ENCODE results near the gene ZBTB43. TPM values are rescaled to one million over a fixed set of nuclear protein-coding genes. Genes with fewer than 3 reads are reported as not detected.

The ZBTB43 gene
- polyA plus RNA-seq, 4 donors = 10.4 to 15.5 (median 14.5) TPM

DNA sequence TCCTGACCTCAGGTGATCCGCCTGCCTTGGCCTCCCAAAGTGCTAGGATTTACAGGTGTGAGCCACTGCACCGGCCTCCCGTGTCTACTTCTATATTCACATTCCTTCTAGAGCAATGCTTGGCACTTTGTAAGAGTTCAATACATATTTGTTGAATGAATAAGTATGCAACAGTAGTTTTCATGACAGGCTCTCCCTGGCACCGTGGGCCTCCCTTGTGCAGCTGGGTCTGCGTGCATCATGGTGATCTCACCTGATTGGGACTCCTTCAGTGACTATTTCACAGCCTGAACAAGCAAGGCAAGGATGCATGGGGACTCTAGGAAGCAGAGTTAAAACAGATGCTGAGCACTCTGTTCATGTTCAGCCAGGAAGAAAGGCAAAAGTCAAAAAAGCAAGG, 48.8 kb downstream of the ZBTB43 start:
- no peak for DNase-seq (ENCODE audit: low read depth in 4 of 4, low spot score in 2 of 4)

DNA sequence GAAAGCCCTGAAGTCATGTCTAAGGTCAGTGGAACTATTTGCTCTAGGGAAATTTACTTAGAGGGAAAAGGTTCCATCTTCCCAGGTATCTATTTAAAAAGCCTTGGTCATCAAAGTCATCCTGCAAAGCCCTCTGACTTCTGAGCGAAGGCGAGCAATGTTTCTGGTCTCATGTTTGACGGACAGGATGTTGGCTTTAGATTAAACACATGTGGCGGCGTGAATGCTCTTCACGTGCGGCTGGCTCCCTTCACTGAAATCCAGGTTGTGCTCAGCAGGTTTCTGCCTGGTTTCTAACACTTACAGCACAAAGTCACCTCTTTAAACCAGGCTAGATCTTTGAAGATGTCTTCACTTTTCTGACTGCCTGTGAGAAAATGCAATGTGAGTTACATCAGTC, 49.9 kb downstream of the ZBTB43 start:
- DNase-seq (ENCODE audit: low read depth in 4 of 4, low spot score in 2 of 4) = no peak

DNA sequence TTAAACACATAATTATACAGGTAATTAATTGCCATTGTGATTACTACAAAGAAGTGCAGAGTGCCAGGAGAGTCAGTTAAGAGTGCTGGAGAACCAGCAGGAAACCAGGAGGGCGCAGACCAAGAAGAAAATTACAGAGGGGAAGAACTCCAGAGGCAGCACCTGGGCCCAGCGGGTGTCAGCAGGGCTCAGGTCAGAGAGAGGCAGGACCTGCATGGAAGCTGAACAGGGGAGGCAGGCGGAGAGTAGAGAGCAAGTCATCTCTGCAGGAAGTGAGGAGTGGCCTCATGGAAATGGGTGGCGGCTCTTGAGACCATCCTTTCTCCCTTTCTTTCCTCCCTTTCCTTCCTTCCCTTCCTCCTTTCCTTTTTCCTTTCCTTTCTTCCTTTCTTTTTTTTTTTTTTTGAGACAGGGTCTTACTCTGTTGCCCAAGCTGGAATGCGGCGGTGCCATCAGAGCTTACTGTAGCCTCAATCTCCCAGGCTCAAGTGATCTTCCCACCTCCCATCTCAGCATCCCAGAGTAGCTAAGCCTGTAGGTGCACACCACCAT, 51.6 kb downstream of the ZBTB43 start:
- DNase-seq (ENCODE audit: low read depth in 4 of 4, low spot score in 2 of 4) = no peak

DNA sequence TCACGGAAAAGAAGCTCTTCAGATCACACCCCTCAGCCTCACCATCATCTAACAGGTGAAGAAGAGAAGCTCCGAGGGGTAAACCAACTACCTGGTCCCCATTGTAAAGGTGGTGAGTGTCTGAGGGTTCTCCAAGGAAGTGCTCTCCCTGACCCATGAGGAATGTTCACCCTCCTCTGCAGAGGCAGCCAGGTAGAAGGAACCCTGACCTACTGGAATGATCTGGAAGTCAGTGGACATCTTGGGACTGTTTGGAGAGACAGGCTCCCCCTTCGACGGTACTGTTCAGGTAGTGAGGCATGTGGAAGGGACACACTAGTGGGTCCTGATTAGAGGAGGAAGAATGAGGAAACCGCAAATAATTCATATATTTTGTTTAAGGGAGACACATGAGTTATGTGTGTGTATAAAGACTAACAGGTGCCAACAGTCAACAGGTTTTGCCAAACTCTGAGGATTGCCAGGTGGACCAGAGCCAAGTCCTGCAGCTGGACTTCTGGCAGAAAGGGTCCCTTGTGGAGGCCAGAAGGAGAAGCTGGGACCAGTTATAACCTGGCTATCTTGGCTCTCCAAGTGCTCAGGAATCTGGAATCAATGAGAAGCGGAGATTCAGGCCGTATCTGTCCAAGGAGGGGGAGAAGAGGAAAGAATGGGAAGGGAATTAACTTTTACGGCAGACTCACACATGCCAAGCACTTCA, 52.6 kb downstream of the ZBTB43 start:
- no peak for DNase-seq (ENCODE audit: low read depth in 4 of 4, low spot score in 2 of 4)

DNA sequence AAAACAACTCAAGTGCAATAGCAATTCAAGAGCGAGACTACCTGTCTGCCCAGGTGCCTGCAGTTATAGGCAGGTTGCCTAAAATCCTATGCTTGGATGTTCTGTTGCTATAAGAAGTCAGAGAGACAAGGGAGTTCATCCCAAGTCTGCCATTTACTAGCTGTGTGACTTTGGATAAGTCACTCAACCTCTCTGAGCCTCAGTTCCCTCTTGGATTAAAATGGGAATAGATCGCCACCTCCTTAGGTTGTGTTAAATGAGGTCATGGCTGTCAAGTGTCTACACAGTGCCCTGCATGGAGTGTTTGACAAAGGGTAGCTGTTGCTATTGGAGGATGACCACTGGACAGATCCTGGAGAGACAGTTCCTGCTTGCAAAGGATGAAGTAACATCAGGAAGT, 54.3 kb downstream of the ZBTB43 start:
- DNase-seq (ENCODE audit: low read depth in 4 of 4, low spot score in 2 of 4) = no peak

DNA sequence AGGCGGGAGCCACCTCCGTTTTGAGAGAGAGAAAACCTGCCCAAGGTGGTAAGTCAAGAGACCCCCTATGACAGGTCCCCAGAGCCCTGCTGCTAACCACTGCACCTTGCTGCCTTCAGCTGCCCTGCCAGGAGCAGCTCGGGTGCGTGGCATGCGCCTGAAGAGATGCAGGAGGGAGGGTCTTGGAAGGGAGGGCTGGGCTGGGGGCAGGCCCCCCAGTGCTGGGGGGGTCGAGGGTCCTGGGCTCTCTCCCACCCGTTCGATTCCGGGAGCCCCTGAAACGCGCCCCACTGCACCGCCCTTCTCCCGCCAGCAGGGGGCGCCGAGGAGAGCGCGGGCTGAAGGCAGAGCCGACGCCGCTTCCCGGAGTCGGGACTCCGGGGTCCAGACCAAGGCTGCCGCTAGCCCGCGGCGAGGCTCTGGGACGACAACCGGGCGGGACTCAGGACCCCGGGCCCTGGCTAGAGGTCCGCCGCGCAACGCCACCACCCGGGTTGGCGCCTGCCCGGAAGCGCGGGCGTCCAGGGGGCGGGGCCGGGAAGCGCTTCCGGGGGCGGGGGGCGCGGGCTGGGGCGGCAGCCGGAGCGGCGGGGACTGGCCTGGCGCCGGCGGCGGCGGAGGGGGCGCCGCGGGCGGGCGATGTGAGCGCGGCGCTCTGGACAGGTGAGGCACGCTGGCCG, 55.4 kb downstream of the ZBTB43 start, which contains the start of gene ZBTB34:
TSS of gene ZBTB34 (plus strand) at position 563 of the 680 bp plus-strand sequence. CDS start 18,761 bp downstream, outside the sequence.
- DNase-seq (ENCODE audit: low read depth in 4 of 4, low spot score in 2 of 4) = peak in 1 of 4 donors; percentile 41

DNA sequence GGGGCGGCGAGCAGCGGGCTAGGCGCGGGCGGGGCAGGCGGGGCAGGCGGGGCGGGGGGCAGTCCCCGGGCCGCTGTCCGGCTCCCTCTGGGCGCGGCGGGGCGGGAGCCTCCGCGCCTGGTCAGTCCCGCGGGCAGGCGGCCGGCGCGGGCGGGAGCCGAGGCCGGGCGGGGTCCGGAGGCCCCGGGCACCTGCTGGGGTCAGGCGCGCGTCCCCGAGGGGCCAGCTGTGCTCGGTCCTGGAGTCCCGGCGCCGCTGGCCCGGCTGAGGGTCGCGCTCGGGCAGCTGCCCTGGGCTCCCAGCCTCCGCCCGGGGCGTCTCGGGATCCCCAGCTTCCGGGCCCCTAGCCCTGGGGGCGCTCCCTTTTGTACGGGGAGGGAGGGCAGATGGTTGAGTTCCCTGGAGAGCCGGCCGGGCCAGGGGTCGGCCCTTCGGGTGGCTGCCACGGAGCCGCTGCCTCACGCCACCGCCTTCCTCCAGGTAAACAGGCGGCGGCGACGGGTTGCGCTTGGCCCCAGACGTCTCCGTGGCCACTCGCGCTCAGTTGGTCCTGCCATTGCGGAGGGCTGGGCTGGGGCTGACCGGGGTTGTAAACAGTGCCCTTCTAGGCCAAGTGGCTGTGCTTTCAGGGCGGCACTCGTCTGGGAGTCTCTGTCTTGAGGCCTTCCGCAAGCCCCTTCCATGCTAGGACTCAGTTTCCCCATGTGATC, 56.1 kb downstream of the ZBTB43 start:
- no peak for DNase-seq (ENCODE audit: low read depth in 4 of 4, low spot score in 2 of 4)

DNA sequence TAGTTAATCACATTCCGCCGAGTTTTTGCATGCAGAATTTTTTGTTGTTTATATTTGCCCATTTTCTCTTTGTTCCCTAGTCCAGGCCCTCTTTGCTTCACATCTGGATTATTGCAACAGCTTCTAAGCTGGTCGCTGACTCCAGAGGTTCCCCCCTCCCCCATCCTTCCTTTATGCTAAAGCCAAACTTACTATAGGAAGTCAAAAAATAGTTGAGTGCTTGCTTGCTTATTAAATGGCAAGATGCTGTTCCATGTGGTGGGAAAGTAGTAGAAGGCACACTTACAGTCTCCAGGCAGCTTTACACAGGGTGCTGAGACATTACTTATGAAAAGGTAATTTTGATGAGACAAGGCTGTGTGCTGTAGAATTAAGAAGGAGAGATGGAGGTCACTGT, 56.9 kb downstream of the ZBTB43 start:
- no peak for DNase-seq (ENCODE audit: low read depth in 4 of 4, low spot score in 2 of 4)

DNA sequence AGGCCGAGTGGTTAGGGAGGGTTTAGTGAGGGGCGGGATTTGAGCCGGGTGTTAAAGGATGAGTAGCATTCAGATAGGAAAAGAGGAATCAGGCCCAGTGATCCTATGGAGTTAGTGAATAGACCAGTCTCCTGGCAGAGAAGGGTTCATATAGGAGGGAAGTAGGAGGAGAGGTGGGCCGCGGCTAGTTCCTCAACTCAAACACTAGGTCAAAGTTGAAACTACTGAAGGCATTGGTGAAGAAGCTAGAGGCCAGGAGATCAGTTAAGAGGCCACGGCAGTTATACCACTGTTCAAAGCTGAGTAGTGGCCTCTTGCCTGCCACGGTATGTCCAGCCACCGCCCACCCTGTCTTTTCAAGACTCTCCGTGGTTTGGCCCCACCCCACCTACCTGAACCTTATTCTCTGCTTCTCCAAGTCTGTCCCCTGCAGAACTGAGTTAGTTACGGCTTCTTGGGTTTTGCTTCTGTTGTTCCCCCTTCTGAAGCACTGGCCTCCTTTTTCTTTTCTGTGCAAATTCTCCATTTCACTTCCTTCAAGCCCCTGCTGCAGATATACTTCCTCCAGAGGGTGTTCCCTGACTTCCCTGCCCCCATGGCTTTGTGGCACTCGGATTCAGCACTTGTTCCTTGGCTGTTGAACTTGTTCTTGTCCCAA, 57.4 kb downstream of the ZBTB43 start:
- DNase-seq (ENCODE audit: low read depth in 4 of 4, low spot score in 2 of 4) = no peak

DNA sequence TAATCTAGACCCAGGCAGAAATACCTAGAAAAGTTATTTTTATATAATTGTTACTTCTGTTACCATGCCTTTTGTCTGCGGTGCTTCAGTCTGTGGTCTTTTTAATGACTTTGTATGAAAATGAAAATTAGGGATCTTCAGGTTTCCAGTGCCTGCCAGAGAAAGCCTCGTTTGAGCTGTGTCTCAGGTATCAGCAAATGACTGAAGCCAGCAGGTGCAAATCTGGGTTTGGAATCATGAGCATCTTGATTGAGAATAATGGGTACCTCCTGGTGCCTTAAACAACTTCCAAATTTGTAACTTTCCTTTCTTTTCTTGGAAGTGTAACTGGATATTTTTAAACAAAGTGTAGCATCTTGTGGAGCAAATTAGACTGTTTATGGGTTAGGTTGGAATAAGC, 59.9 kb downstream of the ZBTB43 start:
- DNase-seq (ENCODE audit: low read depth in 4 of 4, low spot score in 2 of 4) = no peak

DNA sequence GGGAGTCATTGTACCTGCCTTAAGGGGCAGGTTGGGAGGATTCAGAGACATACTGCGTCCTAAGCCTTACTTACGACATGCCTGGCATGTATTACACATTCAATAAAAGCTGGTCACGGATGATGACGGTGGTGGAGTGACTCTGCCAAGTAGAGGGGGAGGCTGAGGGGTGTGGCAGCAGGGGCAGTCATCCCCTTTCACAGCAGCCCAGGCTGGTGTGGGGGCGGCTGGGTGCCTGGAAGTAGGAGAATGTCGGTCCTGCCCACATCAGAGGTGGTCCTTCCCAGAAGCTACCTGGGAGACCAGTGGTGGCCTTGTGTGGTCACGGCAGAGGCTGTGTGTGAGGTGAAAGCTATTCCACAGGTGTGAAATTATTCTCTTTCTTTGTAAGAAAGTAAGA, 64.5 kb downstream of the ZBTB43 start:
- no peak for DNase-seq (ENCODE audit: low read depth in 4 of 4, low spot score in 2 of 4)

DNA sequence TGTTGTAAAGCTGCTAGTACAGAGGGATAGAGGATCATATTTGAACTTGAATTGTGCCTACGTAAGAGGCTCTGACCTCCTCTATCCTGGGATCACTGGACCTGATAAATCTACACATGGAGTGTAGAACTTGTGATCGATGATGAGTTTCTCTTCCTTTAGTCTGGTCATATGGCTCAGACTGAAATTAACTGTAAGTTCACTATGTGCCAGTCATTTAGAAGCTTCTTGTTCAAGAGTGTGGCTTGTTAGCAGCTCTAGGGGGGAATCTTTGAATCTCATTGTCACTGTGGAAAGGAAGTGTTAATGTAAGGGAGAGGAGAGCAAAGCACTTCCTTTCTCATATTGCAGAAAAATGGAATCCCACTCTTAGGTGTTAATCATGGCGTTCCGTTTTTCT, 67.7 kb downstream of the ZBTB43 start:
- no peak for DNase-seq (ENCODE audit: low read depth in 4 of 4, low spot score in 2 of 4)

DNA sequence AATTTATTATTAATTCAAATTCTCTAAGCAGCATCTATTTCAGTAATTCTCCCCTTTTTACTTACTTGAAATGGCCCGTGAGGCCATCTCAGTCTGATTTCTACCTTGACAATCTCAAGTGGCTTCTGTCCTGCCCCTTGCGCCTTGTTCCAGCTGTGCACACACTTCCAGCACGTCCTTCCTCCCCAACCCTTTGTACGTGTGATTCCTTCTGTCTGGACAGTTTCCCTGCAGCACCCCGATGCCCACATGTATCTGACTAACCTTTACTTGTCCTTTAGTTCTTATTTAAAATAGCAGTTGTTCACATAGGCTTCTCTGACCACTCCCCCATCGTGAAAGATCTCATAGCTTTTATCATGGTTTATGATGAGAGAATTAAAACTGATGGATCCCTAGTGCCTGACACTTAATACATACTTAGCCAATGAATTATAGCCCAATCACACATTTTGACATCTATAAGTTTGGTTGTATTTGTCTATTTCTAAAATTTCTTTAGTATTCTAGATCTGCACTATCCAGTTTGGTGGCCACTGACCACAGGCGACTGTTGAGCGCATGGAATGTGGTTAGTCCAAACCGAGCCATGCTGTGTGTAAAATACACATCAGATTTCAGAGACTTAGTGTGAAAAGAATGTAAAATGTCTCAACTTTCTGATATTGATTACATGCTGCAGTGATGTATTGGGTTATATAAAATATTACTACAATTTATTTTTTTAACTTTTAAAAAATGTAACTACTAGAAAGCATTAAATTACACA, 69.9 kb downstream of the ZBTB43 start:
- no peak for DNase-seq (ENCODE audit: low read depth in 4 of 4, low spot score in 2 of 4)

DNA sequence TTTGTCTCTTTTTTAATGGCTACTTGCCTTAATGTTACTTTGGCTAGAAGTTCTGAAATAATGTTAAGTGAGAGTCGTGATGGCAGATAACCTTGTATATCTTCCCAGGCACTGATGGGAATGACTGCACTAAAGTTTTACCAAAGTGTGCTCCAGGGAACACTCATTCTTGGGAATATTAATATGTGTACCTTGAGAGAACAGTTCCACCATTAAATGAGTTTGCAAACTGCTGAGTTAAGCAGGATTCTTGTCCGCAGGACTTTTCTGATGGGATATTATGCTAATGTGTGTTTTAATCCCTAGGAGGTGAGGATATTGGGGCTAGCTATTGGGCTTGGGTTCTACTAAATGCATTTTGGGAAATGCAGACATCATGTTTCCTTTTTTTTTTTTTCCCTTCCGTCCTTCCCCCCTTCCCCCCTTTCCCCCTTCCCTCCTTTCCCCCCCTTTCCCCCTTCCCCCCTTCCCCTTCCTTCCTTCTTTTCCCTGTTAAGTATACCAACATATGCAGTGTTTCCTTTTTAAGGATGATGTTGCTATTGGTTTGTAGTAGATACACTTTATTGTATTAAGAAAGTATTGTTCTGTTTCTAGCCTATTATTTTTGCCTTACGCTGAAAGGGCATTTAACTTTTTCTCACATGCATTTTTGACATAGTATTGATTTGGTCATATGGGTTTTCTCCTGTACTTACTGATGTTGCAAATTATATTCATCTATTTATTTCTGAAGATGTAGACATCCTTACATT, 71.1 kb downstream of the ZBTB43 start:
- DNase-seq (ENCODE audit: low read depth in 4 of 4, low spot score in 2 of 4) = no peak

DNA sequence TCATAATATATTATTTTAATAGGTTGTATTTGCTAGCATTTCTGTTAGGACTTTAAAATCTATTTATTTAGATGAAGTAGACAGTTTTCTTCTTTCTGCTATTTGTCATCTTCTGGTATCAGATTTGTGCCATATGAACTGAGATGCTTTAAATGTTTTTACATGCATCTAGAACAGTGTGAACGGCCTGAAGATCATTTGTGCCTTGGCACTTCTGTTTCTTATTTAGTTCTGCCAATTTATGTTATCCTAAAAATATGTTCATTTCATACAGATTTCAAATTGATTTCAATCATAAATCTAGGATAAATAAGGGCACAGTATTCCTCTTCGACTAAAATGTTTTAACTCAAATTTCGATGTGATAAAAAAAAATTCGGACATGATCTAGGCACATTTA, 71.7 kb downstream of the ZBTB43 start:
- DNase-seq (ENCODE audit: low read depth in 4 of 4, low spot score in 2 of 4) = no peak

DNA sequence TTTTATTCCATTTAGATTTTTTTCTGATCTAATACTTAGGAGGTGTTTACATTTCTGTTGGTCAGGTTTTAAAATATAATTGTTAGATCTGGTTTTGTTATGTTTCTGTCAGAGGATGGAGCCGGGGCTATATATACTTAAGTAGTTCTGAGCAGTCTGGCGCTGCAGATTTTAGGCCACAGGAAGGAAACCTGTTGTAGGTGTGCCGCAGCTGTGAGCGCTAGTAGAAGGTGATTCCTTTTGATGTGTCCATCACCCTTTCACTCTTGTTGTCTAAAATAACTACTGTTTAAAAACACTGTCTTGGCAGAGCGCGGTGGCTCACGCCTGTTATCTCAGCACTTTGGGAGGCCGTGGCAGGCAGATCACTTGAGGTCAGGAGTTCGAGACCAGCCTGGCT, 72.6 kb downstream of the ZBTB43 start:
- DNase-seq (ENCODE audit: low read depth in 4 of 4, low spot score in 2 of 4) = no peak

DNA sequence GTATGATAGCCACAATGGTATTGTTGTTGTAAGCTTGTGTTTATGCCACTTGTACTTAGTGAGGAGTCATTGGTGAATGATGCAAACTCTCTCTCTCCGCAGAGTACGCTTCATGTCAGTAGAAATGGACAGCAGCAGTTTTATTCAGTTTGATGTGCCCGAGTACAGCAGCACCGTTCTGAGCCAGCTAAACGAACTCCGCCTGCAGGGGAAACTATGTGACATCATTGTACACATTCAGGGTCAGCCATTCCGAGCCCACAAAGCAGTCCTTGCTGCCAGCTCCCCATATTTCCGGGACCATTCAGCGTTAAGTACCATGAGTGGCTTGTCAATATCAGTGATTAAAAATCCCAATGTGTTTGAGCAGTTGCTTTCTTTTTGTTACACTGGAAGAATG, 74.4 kb downstream of the ZBTB43 start:
- DNase-seq (ENCODE audit: low read depth in 4 of 4, low spot score in 2 of 4) = no peak

DNA sequence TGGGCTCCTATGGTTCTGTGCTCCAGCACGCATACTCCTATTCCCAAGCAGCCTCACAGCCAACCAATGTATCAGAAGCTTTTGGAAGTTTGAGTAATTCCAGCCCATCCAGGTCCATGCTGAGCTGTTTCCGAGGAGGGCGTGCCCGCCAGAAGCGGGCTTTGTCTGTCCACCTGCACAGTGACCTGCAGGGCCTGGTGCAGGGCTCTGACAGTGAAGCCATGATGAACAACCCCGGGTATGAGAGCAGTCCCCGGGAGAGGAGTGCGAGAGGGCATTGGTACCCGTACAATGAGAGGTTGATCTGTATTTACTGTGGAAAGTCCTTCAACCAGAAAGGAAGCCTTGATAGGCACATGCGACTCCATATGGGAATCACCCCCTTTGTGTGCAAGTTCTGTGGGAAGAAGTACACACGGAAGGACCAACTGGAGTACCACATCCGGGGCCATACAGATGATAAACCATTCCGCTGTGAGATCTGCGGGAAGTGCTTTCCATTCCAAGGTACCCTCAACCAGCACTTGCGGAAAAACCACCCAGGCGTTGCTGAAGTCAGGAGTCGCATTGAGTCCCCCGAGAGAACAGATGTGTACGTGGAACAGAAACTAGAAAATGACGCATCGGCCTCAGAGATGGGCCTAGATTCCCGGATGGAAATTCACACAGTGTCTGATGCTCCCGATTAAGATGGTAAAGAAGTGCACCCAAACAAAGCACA, 75.5 kb downstream of the ZBTB43 start:
- no peak for DNase-seq (ENCODE audit: low read depth in 4 of 4, low spot score in 2 of 4)

DNA sequence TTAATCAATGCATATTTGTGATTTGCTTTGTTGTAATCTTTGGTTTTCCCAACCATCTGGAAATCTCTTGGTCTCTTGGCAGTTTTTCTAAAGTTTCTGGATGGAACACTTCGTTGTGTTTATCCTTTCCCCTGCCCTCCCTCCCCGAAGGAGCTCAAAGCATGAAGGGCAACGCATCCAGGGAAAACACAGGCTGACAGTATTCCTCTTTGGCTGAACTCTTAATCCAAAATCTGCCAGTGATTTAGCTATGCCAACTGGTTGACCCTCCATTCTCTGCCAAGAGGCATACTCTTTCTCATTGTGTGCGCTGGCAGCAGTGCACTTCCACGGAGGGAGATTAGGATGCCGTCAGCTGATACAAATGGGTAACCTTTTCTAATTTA, 76.1 kb downstream of the ZBTB43 start:
- no peak for DNase-seq (ENCODE audit: low read depth in 4 of 4, low spot score in 2 of 4)

All from left renal cortex interstitium (tissue), 4 donors.